Measurements from ENCODE around the gene IL16. TPM values are rescaled to one million over a fixed set of nuclear protein-coding genes. Genes with fewer than 3 reads are reported as not detected.
"Not testable (repeated sequence)": the region's sequence is repeated elsewhere in the genome, so short reads cannot be mapped to it uniquely, and the experiment has no call there.

Gene IL16
- 54.0 TPM for total RNA-seq

- ATAC-seq (no peak), DNase-seq (ENCODE audit: low spot score) (no peak)
- intact Hi-C loops (cut with DNase I): no loop called here
These were observed at the start of gene IL16 for GRCh38 chr15:81196576-81197254. TSS of gene IL16 (plus strand) at chr15:81196879. CDS start at chr15:81225400, 28,521 bp downstream.

- intact Hi-C loops (cut with DNase I): no loop called here
- DNase-seq (ENCODE audit: low spot score) (no peak), ATAC-seq (no peak)
These were observed 45.3 kb upstream of the IL16 start for GRCh38 chr15:81151389-81151788.

- DNase-seq (ENCODE audit: low spot score) (no peak), ATAC-seq (no peak)
- intact Hi-C loops (cut with DNase I): no loop called here
These were observed 44.3 kb upstream of the IL16 start for GRCh38 chr15:81152339-81152738.

DNA sequence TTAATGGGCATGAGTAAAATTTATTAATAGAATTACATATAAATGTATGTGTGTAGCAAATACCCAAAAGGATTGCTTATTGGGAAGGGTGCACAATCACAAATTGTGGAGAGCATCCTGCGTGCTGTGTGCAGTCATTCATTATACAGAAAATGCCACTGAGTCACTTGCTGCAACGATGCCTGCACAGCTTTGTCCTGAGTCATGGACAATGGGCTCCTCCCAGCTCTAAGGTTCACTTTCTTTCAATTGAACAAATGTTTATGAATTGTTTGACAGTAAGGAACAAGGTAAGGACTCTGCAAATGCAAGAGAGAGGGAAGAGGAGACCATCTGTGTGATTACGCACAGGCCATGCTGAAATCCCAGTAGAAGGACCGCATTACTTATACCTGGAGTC is 43.9 kb upstream of the IL16 start:
- no peak for ATAC-seq
- intact Hi-C loops (cut with DNase I): no loop called here
- no peak for DNase-seq (ENCODE audit: low spot score)

DNA sequence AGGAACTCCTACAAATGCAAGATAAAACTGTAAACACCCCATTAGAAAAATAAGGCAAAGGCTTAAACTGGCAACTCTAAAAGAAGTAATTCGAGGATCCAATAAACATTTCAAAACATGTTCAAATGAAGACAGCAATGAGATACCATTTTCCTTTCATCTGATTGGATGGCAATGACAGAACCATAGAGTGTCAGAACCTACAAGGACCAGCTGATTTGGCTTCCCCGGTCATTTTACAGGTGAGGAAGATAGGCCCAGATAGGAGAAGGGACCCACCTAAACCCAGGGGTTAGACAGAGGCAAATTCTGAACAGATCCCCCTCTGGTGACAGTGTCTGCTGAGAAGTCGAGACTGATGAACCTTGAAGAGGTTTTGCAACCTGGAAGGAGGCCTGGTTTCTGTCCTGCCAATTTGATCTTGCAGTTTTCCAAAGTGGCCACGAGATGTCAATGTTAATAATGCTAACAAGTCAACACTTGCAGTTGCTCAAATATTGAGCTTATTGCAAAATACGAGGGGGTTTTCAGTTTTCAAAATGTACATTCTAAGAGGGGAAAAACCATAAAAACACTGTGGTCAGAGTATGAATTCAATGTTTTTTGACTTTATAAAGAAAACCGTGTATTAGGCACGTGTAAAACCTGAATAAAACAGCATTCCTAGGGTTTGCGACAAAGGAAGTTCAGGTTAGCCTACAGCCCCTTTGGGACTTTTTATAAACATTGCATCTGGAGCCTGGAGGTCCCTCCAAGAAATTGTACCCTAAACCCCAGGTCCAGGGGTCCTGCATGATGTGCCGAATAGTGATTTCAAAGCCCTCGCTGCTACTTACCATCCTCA is 41.1 kb upstream of the IL16 start:
- intact Hi-C loops (cut with DNase I): loop anchor here (5.0 kb wide), 1 partner anchor 112 kb away; no protein-coding TSS in a partner anchor
- ATAC-seq (peak; percentile 62), DNase-seq (ENCODE audit: low spot score) (no peak)

DNA sequence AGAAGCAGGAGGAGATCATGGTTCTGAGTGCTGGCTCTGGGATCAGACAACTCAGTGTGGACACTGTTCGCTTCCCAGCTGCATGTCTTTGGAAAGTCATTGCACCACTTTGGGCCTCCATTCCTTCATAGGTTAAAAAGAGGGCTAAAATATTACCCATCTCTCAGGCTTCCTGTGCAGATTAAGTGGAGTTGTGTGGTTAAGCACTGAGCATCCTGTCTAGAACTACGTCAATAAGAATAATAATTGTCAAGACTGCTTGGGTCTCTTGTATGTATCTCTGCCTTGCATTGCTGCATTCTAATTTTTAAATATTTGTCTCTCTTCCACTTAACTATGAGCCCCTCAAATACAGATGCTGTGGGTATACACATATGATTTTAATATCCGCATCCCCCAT is 40.4 kb upstream of the IL16 start:
- no peak for ATAC-seq
- no peak for DNase-seq (ENCODE audit: low spot score)
- intact Hi-C loops (cut with DNase I): loop anchor here (5.0 kb wide), 1 partner anchor 111 kb away; no protein-coding TSS in a partner anchor

- intact Hi-C loops (cut with DNase I): loop anchor here (5.0 kb wide), 1 partner anchor 110 kb away; no protein-coding TSS in a partner anchor
- ATAC-seq: peak; percentile 78
These were observed 39.3 kb upstream of the IL16 start for GRCh38 chr15:81157195-81157938.

GRCh38 chr15:81157939-81158223 is 38.8 kb upstream of the IL16 start:
- ATAC-seq (no peak), DNase-seq (ENCODE audit: low spot score) (no peak)
- intact Hi-C loops (cut with DNase I): loop anchor here (5.0 kb wide), 1 partner anchor 109 kb away; no protein-coding TSS in a partner anchor

More at GRCh38 chr15:81157195-81157938, 39.3 kb upstream of the IL16 start:
- DNase-seq (ENCODE audit: low spot score): no peak

DNA sequence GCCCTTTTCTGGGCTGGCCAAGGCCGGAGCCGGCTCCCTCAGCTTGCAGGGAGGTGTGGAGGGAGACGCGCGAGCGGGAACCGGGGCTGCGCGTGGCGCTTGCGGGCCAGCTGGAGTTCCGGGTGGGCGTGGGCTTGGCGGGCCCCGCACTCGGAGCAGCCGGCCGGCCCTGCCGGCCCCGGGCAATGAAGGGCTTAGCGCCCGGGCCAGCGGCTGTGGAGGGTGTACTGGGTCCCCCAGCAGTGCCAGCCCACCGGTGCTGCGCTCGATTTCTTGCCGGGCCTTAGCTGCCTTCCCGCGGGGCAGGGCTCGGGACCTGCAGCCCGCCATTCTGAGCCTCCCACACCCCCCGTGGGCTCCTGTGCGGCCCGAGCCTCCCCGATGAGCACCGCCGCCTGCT is 38.1 kb upstream of the IL16 start:
- not testable (repeated sequence) for ATAC-seq; DNase-seq (ENCODE audit: low spot score)
- intact Hi-C loops (cut with DNase I): loop anchor here (5.0 kb wide), 1 partner anchor 109 kb away; no protein-coding TSS in a partner anchor

GRCh38 chr15:81160312-81161159 is 36.1 kb upstream of the IL16 start:
- intact Hi-C loops (cut with DNase I): no loop called here
- ATAC-seq (peak; percentile 88), DNase-seq (ENCODE audit: low spot score) (peak; percentile 70)

- intact Hi-C loops (cut with DNase I): no loop called here
- no peak for ATAC-seq
- no peak for DNase-seq (ENCODE audit: low spot score)
These were observed 35.5 kb upstream of the IL16 start for GRCh38 chr15:81161160-81161673.

- ATAC-seq (no peak), DNase-seq (ENCODE audit: low spot score) (no peak)
- intact Hi-C loops (cut with DNase I): no loop called here
These were observed 34.8 kb upstream of the IL16 start for GRCh38 chr15:81161851-81162250.

DNA sequence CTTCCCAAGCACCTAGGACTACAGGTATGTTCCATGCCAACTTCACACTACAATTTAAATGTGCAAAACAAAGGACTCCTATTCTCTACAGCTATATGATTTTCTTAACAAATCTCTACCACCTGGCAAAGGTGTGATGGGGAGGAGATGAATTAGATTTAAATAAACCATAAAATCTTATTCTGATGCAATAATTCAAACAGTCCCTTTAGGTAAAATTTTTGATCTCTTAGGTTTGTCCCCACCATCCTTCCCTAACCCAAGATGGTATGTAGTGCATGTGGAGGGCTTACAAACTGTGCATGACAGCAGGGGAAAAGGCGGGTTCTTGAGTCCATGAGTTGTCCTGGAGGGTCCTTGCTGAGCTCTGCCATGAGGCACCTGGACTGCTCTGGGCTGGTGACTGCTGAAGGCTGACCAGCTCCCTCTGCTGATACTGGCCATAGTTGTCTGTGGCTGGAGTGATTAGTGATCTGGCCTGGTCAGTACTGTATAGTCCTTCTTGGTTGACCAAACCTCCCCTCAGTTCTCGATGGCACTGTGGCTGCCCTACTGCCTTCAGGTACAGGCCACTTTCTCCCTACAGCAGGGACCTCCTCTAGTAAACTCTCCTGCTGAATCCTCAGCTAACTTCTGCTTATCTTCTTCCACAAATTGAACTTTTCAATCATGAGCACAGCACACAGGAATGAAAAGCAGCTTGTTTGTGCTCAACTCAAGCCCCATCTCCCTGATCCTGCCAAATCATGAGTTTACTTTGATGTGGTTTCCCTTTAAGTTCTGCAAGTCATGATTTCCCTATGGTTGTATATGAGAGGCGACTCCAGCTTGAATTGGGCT is 32.5 kb upstream of the IL16 start:
- DNase-seq (ENCODE audit: low spot score) (no peak), ATAC-seq (no peak)
- intact Hi-C loops (cut with DNase I): no loop called here

GRCh38 chr15:81165535-81165934 is 31.1 kb upstream of the IL16 start:
- DNase-seq (ENCODE audit: low spot score) (no peak), ATAC-seq (no peak)
- intact Hi-C loops (cut with DNase I): no loop called here

DNA sequence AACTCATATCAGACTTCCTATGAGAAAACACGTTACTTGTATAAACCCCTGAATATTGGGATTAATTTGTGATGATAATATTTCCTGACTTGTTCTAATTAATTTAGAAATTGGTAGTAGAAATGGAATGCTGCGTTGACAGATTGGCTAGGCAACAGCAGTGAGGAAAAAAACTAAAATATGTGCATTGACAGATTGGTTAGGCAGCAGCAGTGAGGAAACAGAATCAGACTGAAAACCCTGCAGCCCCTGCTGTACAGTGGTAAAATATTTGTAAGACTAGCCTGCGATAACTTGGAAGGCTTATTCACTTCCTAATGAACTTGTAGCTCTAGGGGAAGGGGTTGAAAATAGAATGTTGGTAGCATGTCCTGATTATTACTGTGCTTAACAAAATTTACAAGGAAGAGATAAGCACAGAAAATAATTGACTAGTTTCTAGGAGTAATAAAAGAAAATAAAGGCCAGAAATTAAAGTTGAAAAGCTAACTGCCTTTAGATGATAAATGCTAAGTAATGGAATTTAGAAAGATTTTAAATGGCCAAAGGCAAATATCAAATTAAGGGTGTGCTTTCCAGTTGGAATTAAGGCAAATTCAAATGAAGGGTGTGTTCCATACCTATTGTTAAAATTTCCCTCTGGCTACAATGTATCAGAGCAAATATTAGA is 29.9 kb upstream of the IL16 start:
- intact Hi-C loops (cut with DNase I): no loop called here
- ATAC-seq (no peak), DNase-seq (ENCODE audit: low spot score) (no peak)

DNA sequence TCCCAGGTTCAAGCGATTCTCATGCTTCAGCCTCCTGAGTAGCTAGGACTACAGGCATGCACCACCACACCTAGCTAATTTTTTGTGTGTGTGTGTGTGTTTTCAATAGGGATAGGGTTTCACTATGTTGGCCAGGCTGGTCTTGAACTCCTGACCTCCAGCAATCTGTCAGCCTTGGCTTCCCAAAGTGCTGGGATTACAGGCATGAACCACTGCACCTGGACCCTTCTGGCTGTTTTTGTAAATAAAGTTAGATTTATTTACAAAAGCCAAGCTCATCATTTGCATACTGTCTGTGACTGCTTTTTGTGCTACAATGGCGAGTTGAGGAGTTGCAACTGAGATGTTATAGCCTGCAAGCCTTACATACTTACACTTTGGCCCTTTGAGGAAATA is 28.6 kb upstream of the IL16 start:
- intact Hi-C loops (cut with DNase I): no loop called here
- ATAC-seq (no peak), DNase-seq (ENCODE audit: low spot score) (no peak)

- ATAC-seq: no peak
- intact Hi-C loops (cut with DNase I): no loop called here
These were observed 28.0 kb upstream of the IL16 start for GRCh38 chr15:81168644-81169043.

More at GRCh38 chr15:81168644-81169043, 28.0 kb upstream of the IL16 start:
- no peak for DNase-seq (ENCODE audit: low spot score)
